Esophagus muscularis mucosa (tissue), 3 donors: ENCODE results near the gene PRPS2.

ENCODE experiments used
- CTCF ChIP-seq, 3 experiments: fragments of 200-600 bp in 2 of 3; fragments of 450-650 bp in 1 of 3; sonication (generic) in 2 of 3; IDR thresholded peaks; one replicate each; pipeline ENCODE4 v1.5.1; 2017 to 2019; ENCODE audit warnings: antibody characterized with exemption in 3 of 3, mild to moderate bottlenecking in 2 of 3, moderate library complexity in 1 of 3
- EP300 ChIP-seq: sonication (generic); formaldehyde crosslinking; IDR thresholded peaks from one replicate; pipeline ENCODE4 v1.6.1; 2017; ENCODE audit warnings: antibody characterized with exemption

DNA sequence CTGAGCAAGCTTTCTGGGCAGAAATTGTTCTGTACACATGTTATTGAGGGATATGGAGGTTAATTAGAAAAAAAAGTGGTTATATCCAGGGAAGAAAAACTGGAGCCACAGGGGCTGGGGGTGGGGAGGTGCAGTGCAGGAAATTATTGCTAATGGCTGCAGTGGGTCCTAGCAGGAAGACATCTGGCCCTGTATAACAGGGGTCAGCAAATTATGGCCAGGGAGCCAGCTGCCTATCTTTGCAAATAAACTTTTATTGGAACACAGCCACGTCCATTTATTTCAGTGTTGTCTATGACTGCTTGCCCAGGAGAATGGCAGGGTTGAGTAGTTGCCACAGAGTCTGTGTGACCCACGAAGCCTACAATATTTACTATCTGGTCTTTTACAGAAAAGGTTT is 23.4 kb upstream of the PRPS2 start:
- no peak for TF ChIP-seq CTCF (IDR thresholded peaks at IDR 0.05)
- no peak for TF ChIP-seq EP300
